Breast epithelium (tissue), 3 donors: ENCODE measurements around the gene RNF14.

Source experiments
- POLR2A ChIP-seq: fragments of 450-650 bp; IDR thresholded peaks from one replicate; pipeline ENCODE4 v1.6.1; 2016; ENCODE audit warnings: antibody characterized with exemption, mild to moderate bottlenecking, moderate library complexity
- TF ChIP-seq, protein P1 (sequence below), 3 donors: fragments of 450-650 bp; IDR thresholded peaks; one replicate each; pipeline ENCODE4 v1.5.1; 2016 to 2017; ENCODE audit warnings: antibody characterized with exemption in 3 of 3, mild to moderate bottlenecking in 3 of 3, moderate library complexity in 3 of 3

DNA sequence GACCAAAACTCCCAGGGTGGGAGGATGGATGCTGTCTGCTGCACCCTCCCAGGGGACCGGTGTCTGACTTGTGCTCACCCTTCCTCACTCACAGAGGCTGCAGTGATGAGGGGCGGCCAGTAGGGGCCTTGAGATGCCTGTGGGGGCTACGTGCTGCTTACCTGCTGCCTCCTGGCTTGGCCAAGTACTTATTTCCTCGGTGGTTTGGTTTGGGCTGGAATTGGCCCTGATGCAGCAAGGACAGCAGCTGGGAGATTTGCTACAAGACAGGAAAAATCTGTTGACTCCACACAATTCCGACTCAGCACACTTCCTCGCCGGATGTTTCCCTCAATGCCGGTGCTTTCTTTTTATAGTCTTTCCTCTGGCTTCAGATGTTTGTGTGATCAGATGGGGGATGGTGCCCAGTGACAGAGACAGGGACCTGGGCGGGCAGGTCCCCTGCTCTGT is 17.5 kb upstream of the RNF14 start:
- TF ChIP-seq, protein P1, sequence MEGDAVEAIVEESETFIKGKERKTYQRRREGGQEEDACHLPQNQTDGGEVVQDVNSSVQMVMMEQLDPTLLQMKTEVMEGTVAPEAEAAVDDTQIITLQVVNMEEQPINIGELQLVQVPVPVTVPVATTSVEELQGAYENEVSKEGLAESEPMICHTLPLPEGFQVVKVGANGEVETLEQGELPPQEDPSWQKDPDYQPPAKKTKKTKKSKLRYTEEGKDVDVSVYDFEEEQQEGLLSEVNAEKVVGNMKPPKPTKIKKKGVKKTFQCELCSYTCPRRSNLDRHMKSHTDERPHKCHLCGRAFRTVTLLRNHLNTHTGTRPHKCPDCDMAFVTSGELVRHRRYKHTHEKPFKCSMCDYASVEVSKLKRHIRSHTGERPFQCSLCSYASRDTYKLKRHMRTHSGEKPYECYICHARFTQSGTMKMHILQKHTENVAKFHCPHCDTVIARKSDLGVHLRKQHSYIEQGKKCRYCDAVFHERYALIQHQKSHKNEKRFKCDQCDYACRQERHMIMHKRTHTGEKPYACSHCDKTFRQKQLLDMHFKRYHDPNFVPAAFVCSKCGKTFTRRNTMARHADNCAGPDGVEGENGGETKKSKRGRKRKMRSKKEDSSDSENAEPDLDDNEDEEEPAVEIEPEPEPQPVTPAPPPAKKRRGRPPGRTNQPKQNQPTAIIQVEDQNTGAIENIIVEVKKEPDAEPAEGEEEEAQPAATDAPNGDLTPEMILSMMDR (IDR thresholded peaks at IDR 0.05): no peak
- no peak for TF ChIP-seq POLR2A
